HG03045 (cell line): ENCODE data around the gene ATP12A.

Experiments used
- ATAC-seq: cut with Tn5 transposase; IDR thresholded peaks from one replicate; pipeline ENCODE4 v1.9.1; 2021; ENCODE audit warnings: mild to moderate bottlenecking, moderate library complexity; ENCODE audit not compliant: unreplicated experiment

Gene ATP12A

GRCh38 chr13:24724714-24725113, 44.5 kb downstream of the ATP12A start:
- ATAC-seq, result no peak

GRCh38 chr13:24725379-24725778, 45.2 kb downstream of the ATP12A start:
- ATAC-seq, result no peak

- ATAC-seq, result peak; percentile 55
These were observed 47.8 kb downstream of the ATP12A start for GRCh38 chr13:24727731-24728601.

- peak; percentile 74 for ATAC-seq
These were observed 50.8 kb downstream of the ATP12A start for GRCh38 chr13:24730873-24731567.

- ATAC-seq, result no peak
These were observed 54.7 kb downstream of the ATP12A start for GRCh38 chr13:24734950-24735349.

GRCh38 chr13:24737042-24737441, 56.8 kb downstream of the ATP12A start:
- ATAC-seq, result no peak

- ATAC-seq, result no peak
These were observed 58.2 kb downstream of the ATP12A start for GRCh38 chr13:24738366-24738847.

GRCh38 chr13:24740014-24740890, 60.0 kb downstream of the ATP12A start:
- ATAC-seq, result no peak

GRCh38 chr13:24741016-24741662, 60.9 kb downstream of the ATP12A start:
- no peak for ATAC-seq

GRCh38 chr13:24741791-24742190, 61.6 kb downstream of the ATP12A start:
- no peak for ATAC-seq

- no peak for ATAC-seq
These were observed 62.1 kb downstream of the ATP12A start for GRCh38 chr13:24742294-24742693.

- no peak for ATAC-seq
These were observed 62.8 kb downstream of the ATP12A start for GRCh38 chr13:24742977-24743376.

GRCh38 chr13:24744247-24744646, 64.0 kb downstream of the ATP12A start:
- ATAC-seq, result no peak

GRCh38 chr13:24745516-24745860, 65.3 kb downstream of the ATP12A start:
- no peak for ATAC-seq

GRCh38 chr13:24745861-24746617, 65.8 kb downstream of the ATP12A start:
- ATAC-seq, result no peak

- no peak for ATAC-seq
These were observed 66.5 kb downstream of the ATP12A start for GRCh38 chr13:24746618-24747247.

GRCh38 chr13:24747248-24748060, 67.2 kb downstream of the ATP12A start:
- no peak for ATAC-seq

- no peak for ATAC-seq
These were observed 67.8 kb downstream of the ATP12A start for GRCh38 chr13:24748061-24748400.

GRCh38 chr13:24759197-24759596, 79.0 kb downstream of the ATP12A start:
- no peak for ATAC-seq
